ENCODE data around the gene WAPL.
"Not testable (repeated sequence)": the region's sequence is repeated elsewhere in the genome, so short reads cannot be mapped to it uniquely, and the experiment has no call there.

DNA sequence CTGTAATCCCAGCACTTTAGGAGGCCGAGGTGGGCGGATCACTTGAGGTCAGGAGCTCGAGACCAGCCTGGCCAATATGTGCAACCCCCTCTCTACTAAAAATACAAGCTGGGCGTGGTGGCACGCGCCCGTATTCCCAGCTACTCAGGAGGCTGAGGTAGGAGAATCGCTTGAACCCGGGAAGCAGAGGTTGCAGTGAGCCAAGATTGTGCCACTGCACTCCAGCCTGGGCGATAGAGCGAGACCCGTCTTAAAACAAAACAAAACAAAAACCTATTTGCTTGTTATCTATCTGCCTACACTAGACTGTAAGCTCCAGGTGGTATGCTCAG lies 132.5 kb downstream of the WAPL start:
- TF ChIP-seq, protein P1, sequence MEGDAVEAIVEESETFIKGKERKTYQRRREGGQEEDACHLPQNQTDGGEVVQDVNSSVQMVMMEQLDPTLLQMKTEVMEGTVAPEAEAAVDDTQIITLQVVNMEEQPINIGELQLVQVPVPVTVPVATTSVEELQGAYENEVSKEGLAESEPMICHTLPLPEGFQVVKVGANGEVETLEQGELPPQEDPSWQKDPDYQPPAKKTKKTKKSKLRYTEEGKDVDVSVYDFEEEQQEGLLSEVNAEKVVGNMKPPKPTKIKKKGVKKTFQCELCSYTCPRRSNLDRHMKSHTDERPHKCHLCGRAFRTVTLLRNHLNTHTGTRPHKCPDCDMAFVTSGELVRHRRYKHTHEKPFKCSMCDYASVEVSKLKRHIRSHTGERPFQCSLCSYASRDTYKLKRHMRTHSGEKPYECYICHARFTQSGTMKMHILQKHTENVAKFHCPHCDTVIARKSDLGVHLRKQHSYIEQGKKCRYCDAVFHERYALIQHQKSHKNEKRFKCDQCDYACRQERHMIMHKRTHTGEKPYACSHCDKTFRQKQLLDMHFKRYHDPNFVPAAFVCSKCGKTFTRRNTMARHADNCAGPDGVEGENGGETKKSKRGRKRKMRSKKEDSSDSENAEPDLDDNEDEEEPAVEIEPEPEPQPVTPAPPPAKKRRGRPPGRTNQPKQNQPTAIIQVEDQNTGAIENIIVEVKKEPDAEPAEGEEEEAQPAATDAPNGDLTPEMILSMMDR (conservative IDR thresholded peaks at IDR 0.05; ENCODE audit: low read depth, low read length): not testable (repeated sequence)
- TF ChIP-seq EZH2 (IDR thresholded peaks at IDR 0.05; ENCODE audit: low read length, unreplicated experiment): not testable (repeated sequence)

Data from PC-3 (cell line).